WERI-Rb-1 (cell line): Measurements from ENCODE around the gene DST.

Experiments used
- DNase-seq: peaks from one replicate; pipeline ENCODE4 v3.0.0-alpha.2; 2020
- H3K27ac ChIP-seq: fragments of 250-450 bp; sonication (Bioruptor Pico); 2 replicates; pipeline ENCODE4 v1.5.1; 2020; ENCODE audit warnings: mild to moderate bottlenecking, moderate library complexity
- H3K27me3 ChIP-seq: fragments of 250-450 bp; sonication (Bioruptor Pico); 2 replicates; pipeline ENCODE4 v1.5.1; 2021; ENCODE audit warnings: mild to moderate bottlenecking, low read depth, moderate library complexity; ENCODE audit not compliant: insufficient read depth, severe bottlenecking
- H3K36me3 ChIP-seq: fragments of 250-450 bp; sonication (Bioruptor Pico); 2 replicates; pipeline ENCODE4 v1.5.1; 2020; ENCODE audit warnings: mild to moderate bottlenecking, moderate library complexity
- H3K4me3 ChIP-seq: 2 replicates; pipeline ENCODE4 v1.5.1; 2011; ENCODE audit warnings: low read depth, mild to moderate bottlenecking, control low read depth, low read length
- H3K9me3 ChIP-seq: fragments of 250-450 bp; sonication (Bioruptor Pico); 2 replicates; pipeline ENCODE4 v1.5.1; 2021; ENCODE audit warnings: mild to moderate bottlenecking, moderate library complexity; ENCODE audit not compliant: severe bottlenecking
- TF ChIP-seq, protein P1 (sequence below): IDR thresholded peaks from 2 replicates; pipeline ENCODE4 v1.5.1; 2011; ENCODE audit warnings: low read depth, mild to moderate bottlenecking, control low read depth, inconsistent platforms, low read length

The DST gene

DNA sequence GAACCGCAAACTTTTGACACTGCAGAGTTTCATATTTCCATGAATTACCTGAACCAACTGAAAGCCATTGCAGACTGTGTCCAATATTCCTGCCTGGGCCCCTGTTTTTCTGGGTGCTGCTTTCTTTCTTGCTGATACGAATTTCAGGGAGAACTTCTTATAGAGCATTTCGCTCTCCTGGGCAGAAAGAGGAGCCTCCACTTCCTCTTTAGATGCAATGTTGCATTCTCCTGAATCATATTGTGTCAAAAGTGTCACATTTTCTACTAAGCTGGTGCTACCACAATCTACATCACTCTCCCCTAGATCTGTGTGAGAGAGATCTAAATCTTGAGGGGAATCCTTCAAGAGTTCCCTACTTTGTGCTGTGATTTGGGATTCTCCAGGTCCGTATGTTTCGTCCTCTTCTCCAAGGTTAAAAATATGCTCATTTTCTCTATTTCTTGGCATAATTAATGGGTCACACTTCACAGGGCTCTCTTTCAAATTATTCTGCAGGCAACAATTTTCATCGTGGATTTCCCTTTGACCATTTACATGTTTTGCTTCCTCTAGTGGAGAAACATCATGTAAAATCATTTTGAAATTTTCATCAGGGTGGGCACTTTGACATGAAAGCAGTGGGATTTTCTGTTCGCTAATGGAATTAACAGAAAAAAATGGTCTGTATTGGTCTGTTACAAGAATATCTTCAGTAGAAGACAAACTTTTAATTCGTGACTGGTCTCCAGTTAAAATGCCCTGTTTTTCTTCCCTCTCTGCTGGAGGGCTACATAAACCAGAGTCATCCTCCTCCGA is 102.3 kb downstream of the DST start:
- Histone ChIP-seq H3K36me3 (peaks cover 14% of the 10 kb centered on the region; the same call in 1 of the 2 replicates), H3K27ac (peak overlapping the region; percentile 93; the same call in 1 of the 2 replicates), H3K27me3 (no peaks in the 10 kb centered on the region), H3K9me3 (no peaks in the 10 kb centered on the region), H3K4me3 (peak overlapping the region; percentile 74)
- TF ChIP-seq, protein P1, sequence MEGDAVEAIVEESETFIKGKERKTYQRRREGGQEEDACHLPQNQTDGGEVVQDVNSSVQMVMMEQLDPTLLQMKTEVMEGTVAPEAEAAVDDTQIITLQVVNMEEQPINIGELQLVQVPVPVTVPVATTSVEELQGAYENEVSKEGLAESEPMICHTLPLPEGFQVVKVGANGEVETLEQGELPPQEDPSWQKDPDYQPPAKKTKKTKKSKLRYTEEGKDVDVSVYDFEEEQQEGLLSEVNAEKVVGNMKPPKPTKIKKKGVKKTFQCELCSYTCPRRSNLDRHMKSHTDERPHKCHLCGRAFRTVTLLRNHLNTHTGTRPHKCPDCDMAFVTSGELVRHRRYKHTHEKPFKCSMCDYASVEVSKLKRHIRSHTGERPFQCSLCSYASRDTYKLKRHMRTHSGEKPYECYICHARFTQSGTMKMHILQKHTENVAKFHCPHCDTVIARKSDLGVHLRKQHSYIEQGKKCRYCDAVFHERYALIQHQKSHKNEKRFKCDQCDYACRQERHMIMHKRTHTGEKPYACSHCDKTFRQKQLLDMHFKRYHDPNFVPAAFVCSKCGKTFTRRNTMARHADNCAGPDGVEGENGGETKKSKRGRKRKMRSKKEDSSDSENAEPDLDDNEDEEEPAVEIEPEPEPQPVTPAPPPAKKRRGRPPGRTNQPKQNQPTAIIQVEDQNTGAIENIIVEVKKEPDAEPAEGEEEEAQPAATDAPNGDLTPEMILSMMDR = no peak
- no peak for DNase-seq

DNA sequence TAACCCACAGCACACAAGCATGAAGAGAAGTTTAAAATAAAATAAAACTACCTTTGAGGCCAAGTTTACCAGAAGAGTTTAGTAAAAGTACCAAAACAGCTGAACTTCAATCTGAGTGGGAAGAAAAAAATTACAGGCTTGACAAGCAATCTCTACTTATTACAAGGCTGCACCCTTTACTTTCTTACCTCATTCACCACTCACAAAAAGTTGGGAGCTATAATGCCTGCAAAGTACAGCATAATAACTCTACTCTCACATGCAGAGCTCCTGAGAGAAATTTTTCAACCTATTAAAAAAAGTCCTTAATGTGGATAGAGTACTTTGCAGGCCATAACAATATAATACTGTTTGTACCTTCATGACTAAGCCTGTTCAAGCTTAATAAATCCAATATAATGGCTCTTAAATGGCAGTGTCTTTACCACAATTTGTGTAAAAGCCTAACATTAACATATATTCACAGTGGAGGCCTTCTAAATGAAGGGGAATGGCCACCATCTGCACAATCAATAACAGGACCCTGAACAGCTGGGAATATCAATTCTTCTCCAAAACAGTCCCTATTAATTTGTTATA is 103.1 kb downstream of the DST start:
- Histone ChIP-seq H3K9me3 (no peaks in the 10 kb centered on the region), H3K36me3 (peaks cover 22% of the 10 kb centered on the region), H3K27ac (no peak overlapping the region), H3K4me3 (no peak overlapping the region), H3K27me3 (no peaks in the 10 kb centered on the region)
- no peak for DNase-seq
- TF ChIP-seq, protein P1 = no peak

DNA sequence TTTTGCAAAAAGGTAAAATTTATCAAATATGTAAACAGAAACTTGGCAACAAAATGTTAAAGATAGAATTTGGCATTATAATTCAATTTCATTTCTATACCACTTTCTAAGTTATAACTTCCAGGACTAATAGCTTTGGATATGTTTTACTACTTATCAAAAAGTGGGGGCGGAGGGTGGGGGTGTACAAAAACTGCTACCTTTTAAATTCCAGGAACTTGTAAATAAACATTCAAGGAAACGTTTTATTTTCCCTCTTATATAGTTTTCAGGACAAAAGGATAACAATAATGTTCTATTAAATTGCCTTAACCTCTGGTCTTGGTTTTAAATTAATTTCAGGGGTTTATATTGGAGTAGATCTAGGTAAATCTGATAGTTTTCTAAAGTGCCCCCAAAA is 103.8 kb downstream of the DST start:
- no peak for DNase-seq

DNA sequence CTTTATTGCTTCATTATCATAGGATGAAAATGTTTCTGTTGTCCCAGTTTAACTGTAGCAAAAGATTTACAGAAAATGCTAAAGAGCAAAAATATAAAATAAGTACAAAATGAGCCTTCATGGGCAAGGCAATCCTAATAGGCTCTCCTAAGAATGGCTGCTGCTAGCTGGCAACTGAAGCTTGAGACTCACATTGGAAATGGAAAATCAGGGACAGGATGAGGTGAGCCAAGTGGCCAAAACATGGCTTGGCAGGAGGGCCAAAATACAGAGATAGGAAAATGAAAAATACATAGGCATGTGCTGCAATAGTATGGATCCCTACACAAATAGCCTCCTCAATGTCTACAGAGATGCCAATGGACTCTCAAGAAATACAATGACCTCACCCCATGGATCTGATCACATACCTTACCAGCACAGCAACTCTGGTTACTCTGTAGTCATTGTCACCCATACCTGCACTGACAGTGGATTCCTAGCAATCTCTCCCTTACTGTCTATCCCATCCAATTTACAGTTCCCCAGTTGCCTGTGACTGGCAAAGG is 105.4 kb downstream of the DST start:
- H3K27ac ChIP-seq = no peak overlapping the region
- TF ChIP-seq, protein P1 = no peak
- no peak for DNase-seq

More for the DNA sequence above, 103.8 kb downstream of the DST start:
- Histone ChIP-seq H3K9me3 (no peaks in the 10 kb centered on the region), H3K36me3 (peaks cover 28% of the 10 kb centered on the region), H3K27me3 (no peaks in the 10 kb centered on the region), H3K4me3 (no peak overlapping the region), H3K27ac (no peak overlapping the region)
- TF ChIP-seq, protein P1 = no peak

DNA sequence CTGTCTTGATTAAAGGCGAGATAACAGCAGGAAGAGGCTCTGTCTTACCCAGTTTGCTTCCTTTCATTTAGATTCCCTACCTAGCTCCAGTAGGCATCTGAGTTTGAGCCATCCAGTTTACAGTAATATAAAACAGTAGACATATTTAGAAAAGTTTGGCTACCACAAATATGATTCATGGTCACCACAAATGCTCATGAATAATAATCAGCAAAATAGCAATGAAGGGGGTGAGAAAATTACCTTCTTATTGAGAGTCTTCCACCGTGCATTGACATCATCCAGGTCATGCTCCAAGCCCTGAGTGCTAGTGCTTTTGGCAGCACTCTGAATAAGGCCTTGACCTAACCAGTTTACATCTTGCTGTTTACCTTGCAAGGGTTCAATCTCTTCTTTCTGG is 106.2 kb downstream of the DST start:
- Histone ChIP-seq H3K36me3 (peaks cover 44% of the 10 kb centered on the region), H3K9me3 (no peaks in the 10 kb centered on the region), H3K4me3 (no peak overlapping the region), H3K27ac (no peak overlapping the region), H3K27me3 (no peaks in the 10 kb centered on the region)
- no peak for DNase-seq
- TF ChIP-seq, protein P1 = no peak

More for the DNA sequence above, 105.4 kb downstream of the DST start:
- no peaks in the 10 kb centered on the region for H3K27me3 ChIP-seq
- H3K36me3 ChIP-seq = peaks cover 36% of the 10 kb centered on the region
- no peak overlapping the region for H3K4me3 ChIP-seq
- H3K9me3 ChIP-seq = no peaks in the 10 kb centered on the region
